ENCODE measurements around the gene FAM174A. TPM values are rescaled to one million over a fixed set of nuclear protein-coding genes. Genes with fewer than 3 reads are reported as not detected.

FAM174A gene
- total RNA-seq, 2 experiments from 2014 or later: 5.4 to 6.2 TPM

DNA sequence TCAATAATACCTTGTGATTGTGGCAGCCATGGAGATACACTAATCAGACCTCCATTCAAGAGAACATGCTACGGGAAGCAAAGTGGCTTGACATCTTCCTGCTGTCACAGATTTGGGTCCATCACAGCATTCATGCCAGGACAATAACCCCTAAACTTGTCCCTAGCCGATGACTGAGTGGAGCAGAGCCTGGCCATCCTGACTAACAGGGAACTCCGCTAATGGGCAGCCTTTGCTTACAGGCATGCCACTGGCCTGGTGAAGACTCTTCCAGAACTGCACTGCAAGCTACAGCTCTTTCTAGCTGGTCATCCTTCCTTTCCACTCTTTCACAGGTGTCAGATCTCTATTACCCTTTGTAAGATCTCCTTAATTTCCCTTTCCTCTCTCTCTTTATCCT lies 16.0 kb downstream of the FAM174A start:
- H3K4me3 ChIP-seq (ENCODE audit: low read length): no peak overlapping the region
- TF ChIP-seq, protein P1, sequence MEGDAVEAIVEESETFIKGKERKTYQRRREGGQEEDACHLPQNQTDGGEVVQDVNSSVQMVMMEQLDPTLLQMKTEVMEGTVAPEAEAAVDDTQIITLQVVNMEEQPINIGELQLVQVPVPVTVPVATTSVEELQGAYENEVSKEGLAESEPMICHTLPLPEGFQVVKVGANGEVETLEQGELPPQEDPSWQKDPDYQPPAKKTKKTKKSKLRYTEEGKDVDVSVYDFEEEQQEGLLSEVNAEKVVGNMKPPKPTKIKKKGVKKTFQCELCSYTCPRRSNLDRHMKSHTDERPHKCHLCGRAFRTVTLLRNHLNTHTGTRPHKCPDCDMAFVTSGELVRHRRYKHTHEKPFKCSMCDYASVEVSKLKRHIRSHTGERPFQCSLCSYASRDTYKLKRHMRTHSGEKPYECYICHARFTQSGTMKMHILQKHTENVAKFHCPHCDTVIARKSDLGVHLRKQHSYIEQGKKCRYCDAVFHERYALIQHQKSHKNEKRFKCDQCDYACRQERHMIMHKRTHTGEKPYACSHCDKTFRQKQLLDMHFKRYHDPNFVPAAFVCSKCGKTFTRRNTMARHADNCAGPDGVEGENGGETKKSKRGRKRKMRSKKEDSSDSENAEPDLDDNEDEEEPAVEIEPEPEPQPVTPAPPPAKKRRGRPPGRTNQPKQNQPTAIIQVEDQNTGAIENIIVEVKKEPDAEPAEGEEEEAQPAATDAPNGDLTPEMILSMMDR (IDR thresholded peaks at IDR 0.05): no peak
- intact Hi-C loops (cut with DNase I, micrococcal nuclease): no loop called here
- H3K36me3 Mint-ChIP-seq (ENCODE audit: low read depth): no peaks in the 10 kb centered on the region
- CTCF ChIA-PET: no interaction called here
- H3K9me3 ChIP-seq (ENCODE audit: control insufficient read depth in 1 of 2, insufficient read depth in 1 of 2, low read length in 2 of 2): no peaks in the 10 kb centered on the region
- H3K36me3 ChIP-seq (ENCODE audit: insufficient read depth, low read length): peaks cover 6% of the 10 kb centered on the region
- no peak overlapping the region for H3K27ac ChIP-seq (ENCODE audit: low read depth in 1 of 2, low read length in 2 of 2)
- peaks cover 3% of the 10 kb centered on the region for H3K4me1 ChIP-seq (ENCODE audit: insufficient read depth, low read length)
- peaks cover 23% of the 10 kb centered on the region for H3K4me1 Mint-ChIP-seq (ENCODE audit: low read depth)
- no peak overlapping the region for H3K27ac Mint-ChIP-seq
- H3K27me3 Mint-ChIP-seq: no peaks in the 10 kb centered on the region
- ATAC-seq (ENCODE audit: poor library complexity): no peak
- no peaks in the 10 kb centered on the region for H3K9me3 Mint-ChIP-seq
- H3K4me3 Mint-ChIP-seq: no peak overlapping the region
- no peaks in the 10 kb centered on the region for H3K27me3 ChIP-seq (ENCODE audit: control insufficient read depth in 1 of 2, insufficient read depth in 2 of 2, low read length in 2 of 2)
- POLR2A ChIA-PET: no interaction called here
- DNase-seq: no peak

- Histone ChIP-seq H3K27ac (ENCODE audit: low read depth in 1 of 2, low read length in 2 of 2) (no peak overlapping the region), H3K4me3 (ENCODE audit: low read length) (no peak overlapping the region), H3K9me3 (ENCODE audit: control insufficient read depth in 1 of 2, insufficient read depth in 1 of 2, low read length in 2 of 2) (no peaks in the 10 kb centered on the region), H3K27me3 (ENCODE audit: control insufficient read depth in 1 of 2, insufficient read depth in 2 of 2, low read length in 2 of 2) (no peaks in the 10 kb centered on the region), H3K4me1 (ENCODE audit: insufficient read depth, low read length) (peaks cover 3% of the 10 kb centered on the region), H3K36me3 (ENCODE audit: insufficient read depth, low read length) (peaks cover 4% of the 10 kb centered on the region)
- Mint-ChIP-seq H3K9me3 (no peaks in the 10 kb centered on the region), H3K36me3 (ENCODE audit: low read depth) (peaks cover 7% of the 10 kb centered on the region), H3K27me3 (no peaks in the 10 kb centered on the region), H3K27ac (no peak overlapping the region), H3K4me3 (no peak overlapping the region), H3K4me1 (ENCODE audit: low read depth) (peaks cover 23% of the 10 kb centered on the region)
- ChIA-PET CTCF (no interaction called here), POLR2A (no interaction called here)
- intact Hi-C loops (cut with DNase I, micrococcal nuclease): no loop called here
- TF ChIP-seq, protein P1 (IDR thresholded peaks at IDR 0.05): no peak
- ATAC-seq (ENCODE audit: poor library complexity) (no peak), DNase-seq (no peak)
These were observed 18.0 kb downstream of the FAM174A start for GRCh38 chr5:100553209-100553608.

DNA sequence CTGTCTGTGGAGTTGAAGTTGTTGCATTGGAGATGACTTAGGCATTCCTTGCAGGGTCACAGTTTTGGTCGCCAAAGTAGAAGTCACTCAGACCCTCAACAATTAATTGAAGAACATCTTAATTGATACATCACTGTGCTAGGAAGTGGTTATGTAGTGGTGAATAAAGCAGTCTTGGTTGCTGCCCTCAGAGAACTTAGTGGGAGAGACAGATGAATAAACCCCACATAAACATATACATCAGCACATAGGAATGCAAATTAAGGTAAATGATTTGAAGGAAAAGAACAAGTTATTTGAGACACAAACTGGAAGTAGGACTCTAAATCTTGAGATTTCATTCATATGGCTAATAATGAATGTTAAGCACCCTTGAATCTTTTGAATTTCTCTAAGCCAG lies 25.7 kb downstream of the FAM174A start:
- Histone ChIP-seq H3K27me3 (ENCODE audit: control insufficient read depth in 1 of 2, insufficient read depth in 2 of 2, low read length in 2 of 2) (no peaks in the 10 kb centered on the region), H3K27ac (ENCODE audit: low read depth in 1 of 2, low read length in 2 of 2) (no peak overlapping the region), H3K4me1 (ENCODE audit: insufficient read depth, low read length) (no peaks in the 10 kb centered on the region), H3K36me3 (ENCODE audit: insufficient read depth, low read length) (peaks cover 14% of the 10 kb centered on the region), H3K4me3 (ENCODE audit: low read length) (no peak overlapping the region), H3K9me3 (ENCODE audit: control insufficient read depth in 1 of 2, insufficient read depth in 1 of 2, low read length in 2 of 2) (no peaks in the 10 kb centered on the region)
- Mint-ChIP-seq H3K4me1 (ENCODE audit: low read depth) (peaks cover 4% of the 10 kb centered on the region), H3K9me3 (no peaks in the 10 kb centered on the region), H3K4me3 (no peak overlapping the region), H3K36me3 (ENCODE audit: low read depth) (peaks cover 63% of the 10 kb centered on the region), H3K27ac (no peak overlapping the region), H3K27me3 (no peaks in the 10 kb centered on the region)
- intact Hi-C loops (cut with DNase I, micrococcal nuclease): no loop called here
- CTCF ChIA-PET: no interaction called here
- POLR2A ChIA-PET: no interaction called here
- TF ChIP-seq, protein P1 (IDR thresholded peaks at IDR 0.05): no peak
- no peak for DNase-seq
- ATAC-seq (ENCODE audit: poor library complexity): no peak
